GM21381 (cell line): ENCODE data around the gene BCKDHA.
A peak's percentile ranks its signal among the peaks of the same experiment; 100 is the strongest.
"Not testable (repeated sequence)": the region's sequence is repeated elsewhere in the genome, so short reads cannot be mapped to it uniquely, and the experiment has no call there.

Experiments used
- ATAC-seq: cut with Tn5 transposase; IDR thresholded peaks from one replicate; pipeline ENCODE4 v1.9.1; 2021; ENCODE audit warnings: mild to moderate bottlenecking, moderate library complexity; ENCODE audit not compliant: unreplicated experiment

The BCKDHA gene

GRCh38 chr19:41442473-41443355 lies 45.1 kb downstream of the BCKDHA start, which contains the start of gene ERICH4:
ERICH4 (plus strand) TSS chr19:41443156; CDS start chr19:41443170, 14 bp downstream.
- no peak for ATAC-seq

DNA sequence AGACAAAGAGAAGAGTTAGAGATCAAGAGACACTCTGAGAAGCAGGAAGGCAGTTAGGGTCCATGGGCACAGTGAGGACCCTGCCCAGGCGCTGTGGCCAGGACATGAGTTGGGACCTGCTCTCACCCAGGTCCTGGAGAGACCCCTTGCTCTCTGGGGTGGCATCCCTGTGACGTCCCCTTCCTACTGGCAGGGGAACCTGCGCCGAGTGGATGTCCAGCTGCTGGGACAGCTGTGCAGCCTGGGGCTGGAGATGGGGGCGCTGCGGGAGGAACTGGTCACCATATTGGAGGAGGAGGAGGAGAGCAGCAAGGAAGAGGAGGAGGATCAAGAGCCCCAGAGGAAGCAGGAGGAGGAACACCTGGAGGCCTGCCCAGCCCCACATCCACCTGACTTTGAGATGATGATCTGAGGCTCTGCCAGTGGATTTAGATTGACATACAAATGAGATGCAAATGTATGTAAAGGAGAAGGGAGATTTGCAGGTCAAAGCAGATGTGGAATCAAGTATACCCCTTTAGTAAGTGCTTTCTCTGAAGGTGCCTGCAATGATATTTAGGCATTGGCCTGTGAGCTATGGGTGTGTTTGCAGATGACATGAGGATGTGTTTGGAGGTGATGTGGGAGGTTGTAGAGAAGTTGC lies 46.3 kb downstream of the BCKDHA start:
- no peak for ATAC-seq

DNA sequence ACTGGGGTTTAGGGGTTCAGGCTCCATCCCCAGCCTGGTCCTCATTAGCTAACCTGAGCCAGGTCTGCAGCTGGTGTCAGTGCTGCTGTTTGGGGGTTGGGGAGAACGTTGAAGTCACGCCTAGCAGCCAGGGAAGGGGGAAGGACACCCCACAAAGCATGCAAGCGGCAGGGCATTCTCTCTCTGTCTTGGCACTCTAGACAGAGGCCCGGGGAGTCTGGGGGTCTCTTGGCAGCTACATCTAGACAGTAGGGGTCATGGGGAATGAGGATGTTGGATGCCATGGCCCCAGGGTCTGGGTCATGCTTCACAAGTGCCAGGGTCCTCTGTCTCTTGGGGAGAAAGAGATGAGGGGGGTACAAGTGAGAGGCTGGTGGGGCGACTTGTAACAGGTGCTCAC lies 48.0 kb downstream of the BCKDHA start:
- ATAC-seq = no peak

- ATAC-seq = no peak
Observed at GRCh38 chr19:41447732-41448332, 50.2 kb downstream of the BCKDHA start.

DNA sequence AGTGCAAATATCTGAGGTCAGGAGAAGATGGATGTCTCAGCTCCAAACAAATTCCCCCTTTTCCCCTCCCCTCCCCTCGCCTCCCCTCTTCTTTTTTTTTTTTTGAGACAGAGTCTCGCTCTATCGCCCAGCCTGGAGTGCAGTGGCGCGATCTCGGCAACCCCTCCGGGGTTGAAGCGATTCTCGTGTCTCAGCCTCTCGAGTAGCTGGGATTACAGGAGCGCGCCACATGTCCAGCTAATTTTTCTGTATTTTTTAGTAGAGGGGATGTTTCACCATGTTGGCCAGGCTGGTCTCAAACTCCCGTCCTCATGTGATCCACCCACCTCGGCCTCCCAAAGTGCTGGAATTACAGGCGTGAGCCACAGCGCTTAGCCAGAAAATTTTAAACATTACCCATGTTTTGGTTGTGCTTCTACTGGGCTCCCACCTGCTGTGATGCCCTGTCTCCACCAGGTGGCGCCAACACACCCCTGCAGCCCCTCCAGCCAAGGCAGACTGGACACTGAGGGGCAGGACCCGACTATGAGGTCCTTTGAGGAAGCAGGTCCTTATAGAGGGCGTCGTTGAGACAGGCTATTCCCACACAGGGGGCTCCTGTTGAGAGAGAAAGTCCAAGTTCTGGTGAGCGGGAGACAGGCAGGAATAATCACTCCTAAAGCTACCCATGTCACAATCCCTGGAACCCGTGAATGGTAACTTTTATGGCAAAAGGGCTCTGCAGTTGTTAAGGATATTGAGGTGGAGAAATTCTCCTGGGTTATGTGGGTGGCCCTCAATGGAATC lies 51.7 kb downstream of the BCKDHA start:
- ATAC-seq = peak; percentile 62

GRCh38 chr19:41449865-41450178 lies 52.2 kb downstream of the BCKDHA start:
- ATAC-seq = no peak

DNA sequence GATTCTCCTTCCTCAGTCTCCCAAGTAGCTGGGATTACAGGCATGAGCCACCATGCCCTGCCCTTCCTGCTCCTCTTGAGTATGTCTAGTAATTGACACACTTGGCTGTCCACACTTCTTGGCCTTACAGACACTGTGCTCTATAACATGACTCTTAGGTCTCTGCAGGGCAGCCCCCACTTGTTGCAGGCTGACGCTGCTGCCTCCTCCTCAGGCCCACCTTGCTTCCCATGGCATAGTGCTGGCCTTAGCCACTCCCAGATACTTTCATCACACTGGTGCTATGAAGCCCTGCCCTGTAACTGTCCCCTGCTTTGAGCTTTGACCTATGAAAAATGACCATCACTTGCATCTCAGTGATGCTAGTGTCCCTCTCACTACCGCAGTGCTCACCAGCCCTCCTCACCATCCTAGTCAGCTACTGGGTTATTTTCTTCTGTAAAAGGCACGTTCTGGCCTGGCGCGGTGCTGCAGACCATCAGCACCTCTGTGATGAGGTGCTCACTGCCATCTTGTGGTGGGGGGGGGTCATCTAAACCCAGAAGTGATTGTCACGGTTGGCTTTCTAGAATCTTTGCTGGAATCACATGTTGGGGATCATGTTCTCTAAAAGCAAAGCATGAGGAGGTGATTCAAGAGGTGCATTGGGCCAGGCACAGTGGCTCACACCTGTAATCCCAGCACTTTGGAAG lies 55.1 kb downstream of the BCKDHA start:
- ATAC-seq = no peak

GRCh38 chr19:41455936-41456335 lies 58.3 kb downstream of the BCKDHA start:
- no peak for ATAC-seq

GRCh38 chr19:41456342-41456918 lies 58.8 kb downstream of the BCKDHA start:
- no peak for ATAC-seq

- peak; percentile 82 for ATAC-seq
Observed at GRCh38 chr19:41457241-41457640, 59.6 kb downstream of the BCKDHA start.

DNA sequence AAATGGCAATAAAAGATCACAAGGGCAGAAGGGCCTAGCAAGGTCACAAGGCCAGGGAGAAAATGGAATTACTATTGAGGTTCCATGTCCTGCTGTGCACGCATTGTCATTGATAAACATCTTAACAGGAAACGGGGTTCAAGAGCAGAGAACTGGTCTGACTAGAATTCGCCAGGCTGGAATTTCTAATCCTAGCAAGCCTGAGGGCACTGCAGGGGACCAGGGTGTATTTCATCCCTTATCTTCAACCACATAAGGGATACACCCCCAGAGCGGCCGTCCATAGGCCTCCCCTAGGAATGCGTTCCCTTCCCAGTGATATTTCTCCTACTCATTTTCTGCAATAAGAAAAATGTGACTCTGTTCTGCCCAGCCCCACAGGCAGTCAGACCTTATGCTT lies 64.9 kb downstream of the BCKDHA start:
- ATAC-seq = no peak

GRCh38 chr19:41463257-41464256 lies 65.9 kb downstream of the BCKDHA start:
- not testable (repeated sequence) for ATAC-seq
